ENCODE data around the gene DOK1. TPM values are rescaled to one million over a fixed set of nuclear protein-coding genes. Genes with fewer than 3 reads are reported as not detected.

DOK1 gene
- total RNA-seq, 1 donor from 2014 or later, result 11.9 TPM

DNA sequence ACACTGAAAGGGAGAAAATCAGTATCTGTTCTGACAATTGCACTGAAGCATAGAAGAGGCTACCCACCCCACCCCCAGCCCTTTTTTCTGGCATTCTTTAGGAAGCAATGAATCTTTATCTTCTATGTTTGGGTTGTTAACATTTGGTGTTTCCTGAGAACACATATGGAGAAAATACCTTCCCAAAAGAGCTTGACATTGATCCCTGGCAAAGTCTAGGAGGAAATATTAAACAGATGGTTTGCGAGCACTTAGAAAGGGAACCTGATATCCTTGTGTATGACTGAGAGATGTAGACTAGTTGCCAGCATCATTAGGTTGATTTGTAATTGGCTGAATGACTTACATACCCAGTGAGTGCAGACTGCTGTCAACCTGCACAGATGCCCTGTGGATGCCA, 42.9 kb downstream of the DOK1 start:
- Mint-ChIP-seq H3K4me1 (no peaks in the 10 kb centered on the region), H3K9me3 (no peaks in the 10 kb centered on the region), H3K27me3 (ENCODE audit: low read depth) (peaks cover 22% of the 10 kb centered on the region), H3K27ac (no peak overlapping the region), H3K4me3 (no peak overlapping the region), H3K36me3 (no peaks in the 10 kb centered on the region)
- no peak for DNase-seq (ENCODE audit: low spot score in 2 of 2, unreplicated experiment in 2 of 2)
- no peak for TF ChIP-seq CTCF (IDR thresholded peaks at IDR 0.05; ENCODE audit: unreplicated experiment)

DNA sequence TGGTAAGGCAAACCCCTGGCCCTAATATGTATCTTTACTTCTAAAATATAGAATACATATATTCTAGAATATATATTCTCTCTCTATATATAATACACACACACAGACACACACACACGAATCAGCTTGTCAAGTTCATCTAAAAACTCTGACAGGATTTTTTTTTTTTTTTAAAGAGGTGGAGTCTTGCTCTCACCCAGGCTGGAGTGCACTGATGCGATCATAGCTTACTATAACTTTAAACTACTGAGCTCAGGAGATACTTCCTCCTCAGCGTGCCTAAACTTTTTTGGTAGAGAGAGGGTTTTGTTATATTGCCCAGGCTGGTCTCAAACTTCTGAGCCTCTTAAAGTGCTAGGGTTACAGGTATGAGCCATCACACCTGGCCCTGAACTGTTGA, 45.2 kb downstream of the DOK1 start:
- H3K27ac Mint-ChIP-seq, result no peak overlapping the region
- no peak overlapping the region for H3K4me3 Mint-ChIP-seq
- TF ChIP-seq CTCF (IDR thresholded peaks at IDR 0.05; ENCODE audit: unreplicated experiment), result no peak
- H3K27me3 Mint-ChIP-seq (ENCODE audit: low read depth), result peaks cover 22% of the 10 kb centered on the region
- H3K9me3 Mint-ChIP-seq, result no peaks in the 10 kb centered on the region
- no peaks in the 10 kb centered on the region for H3K4me1 Mint-ChIP-seq
- no peak for DNase-seq (ENCODE audit: low spot score in 2 of 2, unreplicated experiment in 2 of 2)
- H3K36me3 Mint-ChIP-seq, result no peaks in the 10 kb centered on the region

DNA sequence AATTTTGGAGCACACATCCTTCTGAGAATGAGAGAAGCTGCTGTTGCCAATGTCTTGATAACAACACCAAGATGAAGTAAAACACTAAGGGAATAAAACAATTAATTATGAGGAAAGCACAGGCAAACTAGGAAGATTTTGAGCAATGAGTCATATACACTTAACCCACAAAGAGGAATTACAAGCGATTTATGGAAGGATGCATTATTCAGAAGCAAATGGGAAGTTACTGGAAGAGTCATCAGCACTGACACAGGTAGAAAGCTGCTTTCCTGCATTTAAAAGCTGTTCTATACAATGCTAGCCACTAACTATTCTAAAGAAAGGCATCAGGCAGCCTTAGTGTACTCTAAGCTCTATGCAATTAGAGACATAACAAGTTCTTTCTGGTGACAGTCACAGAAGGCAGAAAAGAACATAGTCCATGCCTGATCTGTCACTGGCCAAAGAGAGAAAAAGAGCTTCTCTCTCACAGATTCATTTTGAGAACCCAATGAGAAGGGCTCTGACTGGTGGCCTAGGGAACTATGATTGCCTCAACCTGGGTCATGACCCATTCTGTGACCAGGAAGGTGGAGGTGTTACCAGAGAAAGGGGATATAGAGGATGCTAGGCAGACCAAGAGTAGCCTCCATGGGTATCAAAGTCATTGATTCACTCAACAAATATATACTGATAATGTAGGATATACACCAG, 48.2 kb downstream of the DOK1 start:
- DNase-seq (ENCODE audit: low spot score in 2 of 2, unreplicated experiment in 2 of 2), result no peak
- no peaks in the 10 kb centered on the region for H3K9me3 Mint-ChIP-seq
- no peaks in the 10 kb centered on the region for H3K4me1 Mint-ChIP-seq
- H3K36me3 Mint-ChIP-seq, result no peaks in the 10 kb centered on the region
- TF ChIP-seq CTCF (IDR thresholded peaks at IDR 0.05; ENCODE audit: unreplicated experiment), result no peak
- H3K27ac Mint-ChIP-seq, result no peak overlapping the region
- peaks cover 17% of the 10 kb centered on the region for H3K27me3 Mint-ChIP-seq (ENCODE audit: low read depth)
- H3K4me3 Mint-ChIP-seq, result no peak overlapping the region

DNA sequence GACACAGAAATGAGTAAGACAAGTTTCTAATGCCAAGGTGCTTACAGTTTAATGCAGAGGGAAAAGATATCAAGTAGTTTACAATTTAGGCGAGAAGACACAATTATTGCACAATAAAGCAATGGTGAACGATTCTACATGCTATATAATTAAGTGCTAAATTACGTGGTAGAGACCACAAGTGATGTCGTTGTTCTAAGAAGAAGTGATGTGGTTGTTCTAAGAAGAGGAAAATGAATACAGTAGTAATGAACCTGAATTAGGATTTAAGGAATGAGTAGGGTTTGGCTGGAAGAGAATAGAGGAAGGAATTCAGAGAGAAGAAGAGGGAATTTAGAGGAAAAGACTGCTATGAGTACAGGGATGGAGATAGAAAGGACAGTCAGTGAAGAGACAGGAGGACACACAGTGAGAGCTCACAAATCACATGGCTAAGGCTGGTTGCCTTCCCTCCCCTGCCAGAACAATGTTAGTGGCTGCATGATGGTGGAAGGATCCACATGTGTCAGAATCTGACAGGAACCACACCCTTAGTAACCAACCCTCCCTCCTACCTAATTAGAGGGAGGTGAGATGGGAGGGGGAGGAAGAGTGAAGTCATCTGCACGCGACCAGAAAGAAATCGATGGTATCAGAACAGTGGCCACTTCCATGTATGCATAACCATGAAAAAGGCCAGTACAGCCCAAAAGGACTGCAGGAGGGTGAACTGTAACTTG, 48.9 kb downstream of the DOK1 start:
- no peak for DNase-seq (ENCODE audit: low spot score in 2 of 2, unreplicated experiment in 2 of 2)
- peaks cover 6% of the 10 kb centered on the region for H3K9me3 Mint-ChIP-seq
- no peak overlapping the region for H3K4me3 Mint-ChIP-seq
- no peak for TF ChIP-seq CTCF (IDR thresholded peaks at IDR 0.05; ENCODE audit: unreplicated experiment)
- peaks cover 17% of the 10 kb centered on the region for H3K27me3 Mint-ChIP-seq (ENCODE audit: low read depth)
- no peaks in the 10 kb centered on the region for H3K36me3 Mint-ChIP-seq
- H3K4me1 Mint-ChIP-seq, result no peaks in the 10 kb centered on the region
- no peak overlapping the region for H3K27ac Mint-ChIP-seq

GRCh38 chr2:74606927-74607326, 52.4 kb downstream of the DOK1 start:
- Mint-ChIP-seq H3K4me1 (no peaks in the 10 kb centered on the region), H3K27ac (no peak overlapping the region), H3K4me3 (no peak overlapping the region), H3K9me3 (peaks cover 24% of the 10 kb centered on the region), H3K36me3 (peaks cover 10% of the 10 kb centered on the region), H3K27me3 (ENCODE audit: low read depth) (peaks cover 14% of the 10 kb centered on the region)
- no peak for TF ChIP-seq CTCF (IDR thresholded peaks at IDR 0.05; ENCODE audit: unreplicated experiment)
- DNase-seq (ENCODE audit: low spot score in 2 of 2, unreplicated experiment in 2 of 2), result no peak

Other genes with a start within 250 kb of the DOK1 start
- gene SLC4A5, start 211.3 kb upstream of the DOK1 start, total RNA-seq, result 7.5 to 9.3 TPM (median 9.2 TPM) in 3 replicates
- 125 to 136 TPM (median 132 TPM) in 3 replicates for gene DCTN1, start 174.4 kb upstream of the DOK1 start, total RNA-seq
- 4.7 to 8.8 TPM (median 6.0 TPM) in 3 replicates for gene C2orf81, start 133.1 kb upstream of the DOK1 start, total RNA-seq
- 20.2 to 25.0 TPM (median 23.7 TPM) in 3 replicates for gene WDR54, start 133.0 kb upstream of the DOK1 start, total RNA-seq
- gene RTKN, start 112.8 kb upstream of the DOK1 start, total RNA-seq, result 85.0 to 88.9 TPM (median 86.4 TPM) in 3 replicates
- gene INO80B, start 99.6 kb upstream of the DOK1 start, total RNA-seq, result 42.9 to 48.1 TPM (median 45.3 TPM) in 3 replicates
- gene WBP1, start 96.3 kb upstream of the DOK1 start, total RNA-seq, result 111 to 113 TPM (median 111 TPM) in 3 replicates
- 61.6 to 68.7 TPM (median 62.6 TPM) in 3 replicates for gene MOGS, start 89.3 kb upstream of the DOK1 start, total RNA-seq
- 57.6 to 69.3 TPM (median 62.5 TPM) in 3 replicates for gene MRPL53, start 82.0 kb upstream of the DOK1 start, total RNA-seq
- 25.5 to 29.4 TPM (median 26.2 TPM) in 3 replicates for gene CCDC142, start 71.7 kb upstream of the DOK1 start, total RNA-seq
- gene TTC31, start 71.6 kb upstream of the DOK1 start, total RNA-seq, result 26.1 to 27.3 TPM (median 26.1 TPM) in 3 replicates
- gene LBX2, start 55.1 kb upstream of the DOK1 start, total RNA-seq, result 0.86 to 1.1 TPM (median 0.89 TPM) in 3 replicates
- 17.0 to 23.0 TPM (median 20.3 TPM) in 3 replicates for gene PCGF1, start 47.0 kb upstream of the DOK1 start, total RNA-seq
- 0.18 TPM in 1 of 3 replicates, not detected in the others for gene TLX2, start 40.3 kb upstream of the DOK1 start, total RNA-seq
- gene DQX1, start 28.5 kb upstream of the DOK1 start, total RNA-seq, result 0.16 to 0.42 TPM (median 0.29 TPM) in 3 replicates
- 86.2 to 89.4 TPM (median 86.8 TPM) in 3 replicates for gene AUP1, start 25.0 kb upstream of the DOK1 start, total RNA-seq
- gene HTRA2, start 24.8 kb upstream of the DOK1 start, total RNA-seq, result 25.1 to 26.1 TPM (median 25.7 TPM) in 3 replicates
- 20.3 to 26.7 TPM (median 21.9 TPM) in 3 replicates for gene LOXL3, start 778 bp upstream of the DOK1 start, total RNA-seq
- gene M1AP, start 93.6 kb downstream of the DOK1 start, total RNA-seq, result 7.4 to 7.9 TPM (median 7.7 TPM) in 3 replicates
- gene SEMA4F, start 99.5 kb downstream of the DOK1 start, total RNA-seq, result 17.5 to 19.8 TPM (median 18.1 TPM) in 3 replicates